ENCODE measurements around the gene ATP6V1B1.

- no peak for TF ChIP-seq CTCF (conservative IDR thresholded peaks at IDR 0.05; ENCODE audit: low read depth, low read length)
- TF ChIP-seq USF2 (IDR thresholded peaks at IDR 0.05; ENCODE audit: low read depth, low read length), result no peak
- TF ChIP-seq MAFK (IDR thresholded peaks at IDR 0.05; ENCODE audit: low read depth, low read length), result no peak
- no peak for TF ChIP-seq POLR2A (IDR thresholded peaks at IDR 0.05; ENCODE audit: low read depth, low read length)
- TF ChIP-seq RCOR1 (IDR thresholded peaks at IDR 0.05; ENCODE audit: insufficient replicate concordance, low read length), result no peak
Observed at GRCh38 chr2:70991742-70992141, 56.0 kb downstream of the ATP6V1B1 start.

All from IMR-90 (cell line).